Measurements from ENCODE around the gene ADAMTS14.

- TF ChIP-seq CTCF (conservative IDR thresholded peaks at IDR 0.05 in 1 of 2, IDR thresholded peaks at IDR 0.05 in 1 of 2; ENCODE audit: extremely low read depth in 1 of 2, insufficient read depth in 1 of 2, low read depth in 1 of 2, low read length in 2 of 2): no peak
- TF ChIP-seq EZH2 (IDR thresholded peaks at IDR 0.05; ENCODE audit: borderline replicate concordance, low read length): no peak
These were observed 72.4 kb downstream of the ADAMTS14 start for GRCh38 chr10:70744617-70745143.

Data from mammary epithelial cell (primary cell).